Hematopoietic multipotent progenitor cell treated with erythropoietin and hydrocortisone succinate and interleukin-3 and kit ligand, for 15 days (in vitro differentiated cells): ENCODE results near the gene CMIP.
"Not testable (repeated sequence)": the region's sequence is repeated elsewhere in the genome, so short reads cannot be mapped to it uniquely, and the experiment has no call there.

Source experiments
- DNase-seq: peaks from one replicate; pipeline ENCODE4 v3.0.0-alpha.2; 2015; ENCODE audit warnings: low spot score

The CMIP gene

GRCh38 chr16:81720973-81721906 is 276.6 kb downstream of the CMIP start:
- DNase-seq = no peak

GRCh38 chr16:81723098-81723723 is 278.6 kb downstream of the CMIP start:
- DNase-seq = peak; percentile 88

- DNase-seq = no peak
Measured at GRCh38 chr16:81728435-81728834, 283.8 kb downstream of the CMIP start.

- DNase-seq = no peak
Measured at GRCh38 chr16:81729451-81729850, 284.8 kb downstream of the CMIP start.

- peak; percentile 64 for DNase-seq
Measured at GRCh38 chr16:81730090-81731051, 285.8 kb downstream of the CMIP start.

- DNase-seq = no peak
Measured at GRCh38 chr16:81731649-81732048, 287.0 kb downstream of the CMIP start.

- DNase-seq = no peak
Measured at GRCh38 chr16:81732699-81733098, 288.1 kb downstream of the CMIP start.

GRCh38 chr16:81733295-81733694 is 288.7 kb downstream of the CMIP start:
- DNase-seq = no peak

GRCh38 chr16:81734632-81735434 is 290.2 kb downstream of the CMIP start:
- DNase-seq = no peak

GRCh38 chr16:81737885-81738536 is 293.4 kb downstream of the CMIP start:
- DNase-seq = peak; percentile 82

- DNase-seq = peak; percentile 34
Measured at GRCh38 chr16:81738783-81739496, 294.3 kb downstream of the CMIP start.

- no peak for DNase-seq
Measured at GRCh38 chr16:81739503-81739902, 294.9 kb downstream of the CMIP start.

GRCh38 chr16:81740169-81740568 is 295.6 kb downstream of the CMIP start:
- DNase-seq = no peak

GRCh38 chr16:81741430-81741770 is 296.8 kb downstream of the CMIP start:
- DNase-seq = not testable (repeated sequence)

- DNase-seq = no peak
Measured at GRCh38 chr16:81744385-81744784, 299.8 kb downstream of the CMIP start.

- no peak for DNase-seq
Measured at GRCh38 chr16:81744911-81745310, 300.3 kb downstream of the CMIP start.

- DNase-seq = peak; percentile 73
Measured at GRCh38 chr16:81745704-81746558, 301.3 kb downstream of the CMIP start.

- DNase-seq = no peak
Measured at GRCh38 chr16:81746566-81746965, 302.0 kb downstream of the CMIP start.

GRCh38 chr16:81748476-81749198 is 304.0 kb downstream of the CMIP start:
- no peak for DNase-seq
